HepG2 (cell line): Measurements from ENCODE around the gene TTLL10. TPM values are rescaled to one million over a fixed set of nuclear protein-coding genes. Genes with fewer than 3 reads are reported as not detected.
A peak's percentile ranks its signal among the peaks of the same experiment; 100 is the strongest.

Source experiments
- ARID4A ChIP-seq: sonication (generic); formaldehyde crosslinking; IDR thresholded peaks from 2 replicates; pipeline ENCODE4 v1.5.0; 2020; ENCODE audit warnings: mild to moderate bottlenecking, missing genetic modification reagents, borderline replicate concordance
- ARNT ChIP-seq: fragments of 450-650 bp; IDR thresholded peaks from 2 replicates; pipeline ENCODE4 v1.6.1; 2017
- BCL3 ChIP-seq: sonication (generic); formaldehyde crosslinking; IDR thresholded peaks from 2 replicates; pipeline ENCODE4 v1.5.1; 2020; ENCODE audit warnings: mild to moderate bottlenecking, missing genetic modification reagents, moderate library complexity
- CBX1 ChIP-seq: IDR thresholded peaks from one replicate; pipeline ENCODE4 v1.6.1; 2016; ENCODE audit warnings: antibody characterized with exemption, low read depth
- DNMT3B ChIP-seq: conservative IDR thresholded peaks from 2 replicates; pipeline ENCODE4 v1.6.1; 2016; ENCODE audit warnings: missing biosample characterization, control low read depth
- HNRNPLL ChIP-seq: fragments of 200-400 bp; formaldehyde crosslinking; IDR thresholded peaks from 2 replicates; pipeline ENCODE4 v1.6.1; 2017; ENCODE audit warnings: mild to moderate bottlenecking, low read depth, low read length; ENCODE audit not compliant: poor library complexity, severe bottlenecking
- IRF9 ChIP-seq: sonication (generic); formaldehyde crosslinking; IDR thresholded peaks from 2 replicates; pipeline ENCODE4 v1.8.0; 2022; ENCODE audit warnings: missing genetic modification reagents, mild to moderate bottlenecking, borderline replicate concordance
- MTA1 ChIP-seq: sonication (generic); formaldehyde crosslinking; IDR thresholded peaks from 2 replicates; pipeline ENCODE4 v1.4.0; 2020; ENCODE audit warnings: missing genetic modification reagents, mild to moderate bottlenecking, borderline replicate concordance
- RAD21 ChIP-seq: fragments of 450-650 bp; formaldehyde crosslinking; IDR thresholded peaks from 2 replicates; pipeline ENCODE4 v1.5.0; 2020; ENCODE audit warnings: mild to moderate bottlenecking
- RXRA ChIP-seq: sonication (generic); formaldehyde crosslinking; IDR thresholded peaks from 2 replicates; pipeline ENCODE4 v1.5.1; 2020; ENCODE audit warnings: missing genetic modification reagents
- SALL1 ChIP-seq: sonication (generic); formaldehyde crosslinking; IDR thresholded peaks from 2 replicates; pipeline ENCODE4 v1.8.0; 2022; ENCODE audit warnings: mild to moderate bottlenecking, missing genetic modification reagents
- SOX6 ChIP-seq, 2 experiments: fragments of 450-650 bp in 1 of 2; sonication (generic) in 1 of 2; formaldehyde crosslinking in 1 of 2; IDR thresholded peaks; 2 replicates each; pipeline versions ENCODE4 v1.4.0 to v1.6.1; 2017 to 2020; ENCODE audit warnings: antibody characterized with exemption in 1 of 2, mild to moderate bottlenecking in 1 of 2, missing genetic modification reagents in 1 of 2
- TEAD3 ChIP-seq: optimal IDR thresholded peaks from 2 replicates; pipeline ENCODE3; 2016; ENCODE audit warnings: borderline replicate concordance
- UBTF ChIP-seq: sonication (generic); formaldehyde crosslinking; IDR thresholded peaks from 2 replicates; pipeline ENCODE4 v1.4.0; 2020; ENCODE audit warnings: mild to moderate bottlenecking, missing genetic modification reagents
- ZFX ChIP-seq: sonication (generic); formaldehyde crosslinking; IDR thresholded peaks from 2 replicates; pipeline ENCODE4 v1.4.0; 2020; ENCODE audit warnings: mild to moderate bottlenecking, low read depth, missing genetic modification reagents, moderate library complexity
- ZNF230 ChIP-seq: sonication (generic); formaldehyde crosslinking; IDR thresholded peaks from 2 replicates; pipeline ENCODE4 v1.4.0; 2020; ENCODE audit warnings: mild to moderate bottlenecking, missing genetic modification reagents
- ZNF274 ChIP-seq: sonication (generic); formaldehyde crosslinking; IDR thresholded peaks from 2 replicates; pipeline ENCODE4 v1.5.1; 2020; ENCODE audit warnings: mild to moderate bottlenecking, missing genetic modification reagents
- ZNF292 ChIP-seq: sonication (generic); formaldehyde crosslinking; IDR thresholded peaks from 2 replicates; pipeline ENCODE4 v1.8.1; 2022; ENCODE audit warnings: mild to moderate bottlenecking, low read depth, missing genetic modification reagents, borderline replicate concordance
- ZNF543 ChIP-seq: sonication (generic); formaldehyde crosslinking; IDR thresholded peaks from 2 replicates; pipeline ENCODE4 v1.4.0; 2020; ENCODE audit warnings: mild to moderate bottlenecking, missing genetic modification reagents
- polyA plus RNA-seq, 8 experiments: library from polyadenylated mRNA; depleted of rRNA in 3 of 8; stranded (reverse) in 7 of 8; unstranded in 1 of 8; fragments of >200 nt; fragmentation: Illumina TruSeq in 4 of 8; extraction: Trizol in 4 of 8; gene quantifications; 2 replicates each; pipeline versions ENCODE4 v1.2.1 to v1.2.3, GENCODE V29; 2011 to 2016; ENCODE audit warnings: low read depth in 4 of 8, missing spikeins in 1 of 8, mixed read lengths in 1 of 8; ENCODE audit not compliant: insufficient read depth in 1 of 8
- total RNA-seq, 5 experiments: library from RNA; depleted of rRNA; stranded (reverse); fragments of >200 nt; fragmentation: Illumina TruSeq; extraction: Trizol; gene quantifications; 2 replicates each; pipeline ENCODE4 v1.2.3, GENCODE V29; 2016; ENCODE audit warnings: low read depth in 1 of 5

Gene TTLL10
- total and polyA plus RNA-seq, 2 of the 13 experiments (the other 11 are each of a cell fraction or from before 2014, with no cell fraction given), result not detected

- TF ChIP-seq IRF9 (CRISPR knock-in tag), result 0 out of 2 replicates have a peak, but pooled peaks have one; percentile 49
- peak; percentile 5 for TF ChIP-seq TEAD3 (CRISPR knock-in tag)
- TF ChIP-seq RAD21 (CRISPR knock-in tag), result peak; percentile 9; the same call in 1 of the 2 replicates
- peak; percentile 63; the same call in 1 of the 2 replicates for TF ChIP-seq ZFX (CRISPR knock-in tag)
- no peak for TF ChIP-seq ZNF230
- TF ChIP-seq ARNT, result no peak
- peak; percentile 12 for TF ChIP-seq HNRNPLL
- TF ChIP-seq SALL1 (CRISPR knock-in tag), result peak; percentile 35; the same call in 1 of the 2 replicates
- peak; percentile 53; the same call in 1 of the 2 replicates for TF ChIP-seq ZNF274 (CRISPR knock-in tag)
- peak; percentile 73 for TF ChIP-seq UBTF (CRISPR knock-in tag)
- TF ChIP-seq RXRA, result 0 out of 2 replicates have a peak, but pooled peaks have one; percentile 11
- no peak for TF ChIP-seq BCL3 (CRISPR knock-in tag)
- TF ChIP-seq ZNF292 (CRISPR knock-in tag), result 0 out of 2 replicates have a peak, but pooled peaks have one; percentile 76
- TF ChIP-seq ZNF543, result 0 out of 2 replicates have a peak, but pooled peaks have one; percentile 20
- TF ChIP-seq CBX1, result no peak
- TF ChIP-seq ARID4A (CRISPR knock-in tag), result peak; percentile 53; the same call in 1 of the 2 replicates
- 0 out of 2 replicates have a peak, but pooled peaks have one; percentile 30 for TF ChIP-seq MTA1
- TF ChIP-seq DNMT3B (CRISPR knock-in tag), result no peak
- TF ChIP-seq SOX6 (IDR thresholded peaks at IDR 0.05), result no peak
- TF ChIP-seq SOX6 (CRISPR knock-in tag; IDR thresholded peaks at IDR 0.05), result peak; percentile 33; the same call in 1 of the 2 replicates
Measured at GRCh38 chr1:1130206-1131120, 43.2 kb upstream of the TTLL10 start (continued).
